Peyer's patch (tissue), 4 donors: Measurements from ENCODE around the gene IGFBP6. TPM values are rescaled to one million over a fixed set of nuclear protein-coding genes. Genes with fewer than 3 reads are reported as not detected.

Experiments used
- DNase-seq, 3 donors: peaks; one replicate each; pipeline ENCODE4 v3.0.0-alpha.2; 2017 to 2019
- H3K27ac ChIP-seq, 4 donors: fragments of 200-600 bp; sonication (generic); one replicate each; pipeline ENCODE4 v1.5.1; 2016 to 2019
- H3K27me3 ChIP-seq, 2 donors: fragments of 200-600 bp; sonication (generic); one replicate each; pipeline ENCODE4 v1.5.1; 2019
- H3K36me3 ChIP-seq, 3 donors: fragments of 200-600 bp; sonication (generic); one replicate each; pipeline ENCODE4 v1.5.1; 2016 to 2019
- H3K4me1 ChIP-seq, 4 donors: fragments of 200-600 bp; sonication (generic); one replicate each; pipeline ENCODE4 v1.5.1; 2016 to 2019
- H3K4me3 ChIP-seq, 4 donors: fragments of 200-600 bp; sonication (generic); 1 replicate in 3 of 4; 2 replicates in 1 of 4; pipeline ENCODE4 v1.5.1; 2016 to 2019; ENCODE audit warnings: mild to moderate bottlenecking in 1 of 4
- H3K9me3 ChIP-seq, 4 donors: fragments of 200-600 bp; sonication (generic); one replicate each; pipeline ENCODE4 v1.5.1; 2016 to 2019; ENCODE audit warnings: mild to moderate bottlenecking in 1 of 4
- POLR2A ChIP-seq, 2 donors: fragments of 450-650 bp; IDR thresholded peaks; one replicate each; pipeline ENCODE4 v1.5.1; 2017; ENCODE audit warnings: antibody characterized with exemption in 2 of 2, mild to moderate bottlenecking in 2 of 2, moderate library complexity in 2 of 2
- small RNA-seq, 2 donors: library from RNA; depleted of rRNA; stranded (forward); fragments of <200 nt; gene quantifications; one replicate each; pipeline ENCODE3, GENCODE V24; 2016
- total RNA-seq, 4 donors: library from RNA; depleted of rRNA; stranded (reverse); fragments of >200 nt; gene quantifications; one replicate each; pipeline ENCODE4 v1.1.0, GENCODE V29; 2016
- TF ChIP-seq, protein P1 (sequence below), 6 experiments: fragments of 450-650 bp in 4 of 6; fragments of 200-600 bp in 2 of 6; sonication (generic) in 1 of 6; IDR thresholded peaks; one replicate each; pipeline ENCODE4 v1.5.1; 2017 to 2019; ENCODE audit warnings: antibody characterized with exemption in 6 of 6, mild to moderate bottlenecking in 3 of 6, moderate library complexity in 1 of 6

Gene IGFBP6
- total RNA-seq, 4 donors from 2014 or later: 68.5 to 191 (median 128) TPM

DNA sequence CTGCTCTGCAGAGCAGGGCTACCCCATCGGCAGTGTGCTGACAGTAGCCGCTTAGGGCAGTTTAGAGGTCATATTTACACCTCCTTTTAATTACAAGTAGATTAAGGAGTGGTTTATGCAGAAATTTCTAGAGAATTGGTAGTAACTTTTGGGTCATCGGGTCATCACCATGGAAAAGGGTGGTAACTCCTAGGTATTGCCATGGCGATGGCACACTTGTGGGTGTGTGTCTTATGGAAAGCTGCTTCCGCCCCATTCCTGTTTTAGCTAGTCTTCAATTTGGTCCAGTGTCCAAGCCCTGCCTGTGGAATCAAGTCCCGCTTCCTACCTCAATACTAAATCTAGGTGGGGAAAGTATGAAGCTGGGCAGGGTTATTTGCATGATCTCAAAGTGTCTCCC lies 53.6 kb downstream of the IGFBP6 start:
- TF ChIP-seq, protein P1, sequence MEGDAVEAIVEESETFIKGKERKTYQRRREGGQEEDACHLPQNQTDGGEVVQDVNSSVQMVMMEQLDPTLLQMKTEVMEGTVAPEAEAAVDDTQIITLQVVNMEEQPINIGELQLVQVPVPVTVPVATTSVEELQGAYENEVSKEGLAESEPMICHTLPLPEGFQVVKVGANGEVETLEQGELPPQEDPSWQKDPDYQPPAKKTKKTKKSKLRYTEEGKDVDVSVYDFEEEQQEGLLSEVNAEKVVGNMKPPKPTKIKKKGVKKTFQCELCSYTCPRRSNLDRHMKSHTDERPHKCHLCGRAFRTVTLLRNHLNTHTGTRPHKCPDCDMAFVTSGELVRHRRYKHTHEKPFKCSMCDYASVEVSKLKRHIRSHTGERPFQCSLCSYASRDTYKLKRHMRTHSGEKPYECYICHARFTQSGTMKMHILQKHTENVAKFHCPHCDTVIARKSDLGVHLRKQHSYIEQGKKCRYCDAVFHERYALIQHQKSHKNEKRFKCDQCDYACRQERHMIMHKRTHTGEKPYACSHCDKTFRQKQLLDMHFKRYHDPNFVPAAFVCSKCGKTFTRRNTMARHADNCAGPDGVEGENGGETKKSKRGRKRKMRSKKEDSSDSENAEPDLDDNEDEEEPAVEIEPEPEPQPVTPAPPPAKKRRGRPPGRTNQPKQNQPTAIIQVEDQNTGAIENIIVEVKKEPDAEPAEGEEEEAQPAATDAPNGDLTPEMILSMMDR (IDR thresholded peaks at IDR 0.05): no peak
- TF ChIP-seq POLR2A (IDR thresholded peaks at IDR 0.05): no peak
- no peak overlapping the region for H3K4me3 ChIP-seq
- H3K9me3 ChIP-seq: no peaks in the 10 kb centered on the region
- no peaks in the 10 kb centered on the region for H3K27me3 ChIP-seq
- no peak overlapping the region for H3K27ac ChIP-seq
- H3K36me3 ChIP-seq: no peaks in the 10 kb centered on the region
- no peak for DNase-seq
- no peaks in the 10 kb centered on the region for H3K4me1 ChIP-seq

Small RNA genes within 50 kb of the gene (small RNA-seq; reads per million reads assigned to genes)
- gene HIGD1AP1 (0 reads per million in 2 donors), gene MIR6757 (0 reads per million in 2 donors), gene RNU6-333P (0 reads per million in 2 donors)

Other genes with a start within 250 kb of the IGFBP6 start
- gene KRT78, start 248.7 kb upstream of the IGFBP6 start, total RNA-seq: not detected
- gene KRT8, start 192.6 kb upstream of the IGFBP6 start, total RNA-seq: 1,000 to 10,000 TPM; 1,046 to 2,452 (median 2,098) TPM
- 100 to 1,000 TPM; 320 to 614 (median 477) TPM for gene KRT18, start 148.5 kb upstream of the IGFBP6 start, total RNA-seq
- gene EIF4B, start 91.2 kb upstream of the IGFBP6 start, total RNA-seq: 100 to 1,000 TPM; 234 to 531 (median 250) TPM
- 100 to 1,000 TPM in 3 of 4 donors, 10 to 100 TPM in 1; 29.2 to 274 (median 154) TPM for gene TNS2, start 47.6 kb upstream of the IGFBP6 start, total RNA-seq
- 10 to 100 TPM; 27.8 to 38.7 (median 34.8) TPM for gene SPRYD3, start 18.3 kb upstream of the IGFBP6 start, total RNA-seq
- gene SOAT2, start 5.8 kb downstream of the IGFBP6 start, total RNA-seq: 10 to 100 TPM in 3 of 4 donors, not detected in 1; 13.3 to 55.0 (median 34.5) TPM
- gene ZNF740, start 83.1 kb downstream of the IGFBP6 start, total RNA-seq: 10 to 100 TPM; 11.9 to 38.8 (median 23.1) TPM
- 100 to 1,000 TPM in 2 of 4 donors, 10 to 100 TPM in 2; 36.1 to 154 (median 109) TPM for gene CSAD, start 83.3 kb downstream of the IGFBP6 start, total RNA-seq
- gene ITGB7, start 109.6 kb downstream of the IGFBP6 start, total RNA-seq: 10 to 100 TPM in 1 of 4 donors, 1 to 10 TPM in 3; 3.8 to 66.0 (median 4.4) TPM
- 10 to 100 TPM in 1 of 4 donors, 1 to 10 TPM in 3; 1.9 to 10.7 (median 5.7) TPM for gene RARG, start 134.5 kb downstream of the IGFBP6 start, total RNA-seq
- 100 to 1,000 TPM in 1 of 4 donors, 10 to 100 TPM in 3; 47.0 to 108 (median 87.0) TPM for gene ESPL1, start 170.6 kb downstream of the IGFBP6 start, total RNA-seq
- 100 to 1,000 TPM; 223 to 578 (median 263) TPM for gene PFDN5, start 197.9 kb downstream of the IGFBP6 start, total RNA-seq
- 10 to 100 TPM; 18.4 to 25.6 (median 24.8) TPM for gene MYG1, start 202.0 kb downstream of the IGFBP6 start, total RNA-seq
- 100 to 1,000 TPM in 1 of 4 donors, 10 to 100 TPM in 3; 36.4 to 143 (median 51.1) TPM for gene AAAS, start 223.9 kb downstream of the IGFBP6 start, total RNA-seq
- gene SP7, start 238.7 kb downstream of the IGFBP6 start, total RNA-seq: not detected